SW 1271 (cell line): Measurements from ENCODE around the gene CD83.
"Not testable (repeated sequence)": the region's sequence is repeated elsewhere in the genome, so short reads cannot be mapped to it uniquely, and the experiment has no call there.

Experiments
- DNase-seq, 2 experiments: peaks; one replicate each; lab custom pipeline; 2025; lab: John Stamatoyannopoulos, UW

The CD83 gene

GRCh38 chr6:14147891-14148290 is 30.3 kb downstream of the CD83 start:
- DNase-seq: no peak

GRCh38 chr6:14148471-14148870 is 30.9 kb downstream of the CD83 start:
- no peak for DNase-seq

GRCh38 chr6:14149053-14149738 is 31.6 kb downstream of the CD83 start:
- DNase-seq: no peak

GRCh38 chr6:14149739-14150130 is 32.2 kb downstream of the CD83 start:
- no peak for DNase-seq

GRCh38 chr6:14151300-14151699 is 33.7 kb downstream of the CD83 start:
- not testable (repeated sequence) for DNase-seq

GRCh38 chr6:14151773-14152172 is 34.2 kb downstream of the CD83 start:
- DNase-seq: no peak

GRCh38 chr6:14153228-14153627 is 35.7 kb downstream of the CD83 start:
- DNase-seq: no peak

- DNase-seq: no peak
Measured at GRCh38 chr6:14159090-14159489, 41.5 kb downstream of the CD83 start.

- no peak for DNase-seq
Measured at GRCh38 chr6:14162826-14163225, 45.3 kb downstream of the CD83 start.

- no peak for DNase-seq
Measured at GRCh38 chr6:14165091-14165490, 47.5 kb downstream of the CD83 start.

- no peak for DNase-seq
Measured at GRCh38 chr6:14166839-14167238, 49.3 kb downstream of the CD83 start.

GRCh38 chr6:14170128-14170527 is 52.6 kb downstream of the CD83 start:
- DNase-seq: no peak

- DNase-seq: no peak
Measured at GRCh38 chr6:14172562-14172961, 55.0 kb downstream of the CD83 start.

- DNase-seq: no peak
Measured at GRCh38 chr6:14174226-14174625, 56.7 kb downstream of the CD83 start.

- DNase-seq: no peak
Measured at GRCh38 chr6:14174996-14175395, 57.4 kb downstream of the CD83 start.

GRCh38 chr6:14176429-14176828 is 58.9 kb downstream of the CD83 start:
- DNase-seq: no peak

- DNase-seq: no peak
Measured at GRCh38 chr6:14177413-14178082, 60.0 kb downstream of the CD83 start.

- no peak for DNase-seq
Measured at GRCh38 chr6:14178083-14178445, 60.5 kb downstream of the CD83 start.

- no peak for DNase-seq
Measured at GRCh38 chr6:14180609-14181008, 63.0 kb downstream of the CD83 start.

GRCh38 chr6:14182916-14183315 is 65.3 kb downstream of the CD83 start:
- no peak for DNase-seq
